BLaER1 treated with 17β-estradiol and CSF1 and Interleukin-3, amounts not matched to agents 10 nM and 100 nM (cell line): ENCODE measurements around the gene SFRP2.

Experiments
- H3K27ac ChIP-seq, 11 experiments: shearing (Covaris generic); formaldehyde crosslinking; 2 replicates each; pipeline ENCODE4 v1.8.1; 2022
- H3K27me3 ChIP-seq, 11 experiments: shearing (Covaris generic); formaldehyde crosslinking; 2 replicates each; pipeline ENCODE4 v1.8.1; 2022
- H3K36me3 ChIP-seq, 11 experiments: shearing (Covaris generic); formaldehyde crosslinking; 2 replicates each; pipeline ENCODE4 v1.8.1; 2022
- H3K4me1 ChIP-seq, 10 experiments: shearing (Covaris generic); formaldehyde crosslinking; 2 replicates each; pipeline ENCODE4 v1.8.1; 2022
- H3K4me2 ChIP-seq, 11 experiments: shearing (Covaris generic); formaldehyde crosslinking; 2 replicates each; pipeline ENCODE4 v1.8.1; 2022
- H3K4me3 ChIP-seq, 10 experiments: shearing (Covaris generic); formaldehyde crosslinking; 2 replicates each; pipeline ENCODE4 v1.8.1; 2022
- H3K9ac ChIP-seq, 11 experiments: shearing (Covaris generic); formaldehyde crosslinking; 2 replicates each; pipeline ENCODE4 v1.8.1; 2022
- H3K9me3 ChIP-seq, 11 experiments: shearing (Covaris generic); formaldehyde crosslinking; replicated peaks in 1 of 11; 2 replicates each; pipeline ENCODE4 v1.8.1; 2022
- H4K20me1 ChIP-seq, 11 experiments: shearing (Covaris generic); formaldehyde crosslinking; 2 replicates each; pipeline ENCODE4 v1.8.1; 2022
- Cebpa-rat ChIP-seq, 11 experiments: shearing (Covaris generic); IDR thresholded peaks; 2 replicates each; pipeline ENCODE4 v1.8.1; 2022

SFRP2 gene

GRCh38 chr4:153766758-153767157 lies 22.1 kb downstream of the SFRP2 start:
- H3K9me3 ChIP-seq: peaks cover 0 to 14% (median 10%) of the 10 kb centered on the region in 11 experiments; a peak in 8 of 22 replicates
- H3K9ac ChIP-seq: no peak overlapping the region
- peaks cover 0 to 14% (median 0%) of the 10 kb centered on the region in 10 experiments; a peak in 6 of 20 replicates for H3K4me1 ChIP-seq
- H3K27ac ChIP-seq: no peak overlapping the region
- H3K4me2 ChIP-seq: no peak overlapping the region
- TF ChIP-seq Cebpa-rat (IDR thresholded peaks at IDR 0.05): no peak
- peaks cover 0 to 5% (median under 1%) of the 10 kb centered on the region in 11 experiments; a peak in 6 of 22 replicates for H3K27me3 ChIP-seq
- no peaks in the 10 kb centered on the region for H3K36me3 ChIP-seq
- no peaks in the 10 kb centered on the region for H4K20me1 ChIP-seq
- H3K4me3 ChIP-seq: no peak overlapping the region

- Histone ChIP-seq H3K27ac (no peak overlapping the region), H3K4me2 (no peak overlapping the region), H3K9me3 (peaks cover 0 to 15% (median 10%) of the 10 kb centered on the region in 11 experiments; a peak in 8 of 22 replicates), H4K20me1 (no peaks in the 10 kb centered on the region), H3K4me3 (no peak overlapping the region), H3K4me1 (peaks cover 0 to 6% (median 0%) of the 10 kb centered on the region in 10 experiments; a peak in 6 of 20 replicates), H3K36me3 (no peaks in the 10 kb centered on the region), H3K9ac (no peak overlapping the region), H3K27me3 (peaks cover 0 to 14% (median 9%) of the 10 kb centered on the region in 11 experiments; a peak in 19 of 22 replicates)
- no peak for TF ChIP-seq Cebpa-rat (IDR thresholded peaks at IDR 0.05)
Measured at GRCh38 chr4:153765894-153766293, 23.0 kb downstream of the SFRP2 start.

GRCh38 chr4:153764601-153765368 lies 24.1 kb downstream of the SFRP2 start:
- peaks cover 0 to 17% (median 9%) of the 10 kb centered on the region in 11 experiments; a peak in 11 of 22 replicates for H3K9me3 ChIP-seq
- H3K4me2 ChIP-seq: no peak overlapping the region
- no peak overlapping the region for H3K27ac ChIP-seq
- H3K4me1 ChIP-seq: no peaks in the 10 kb centered on the region
- H3K36me3 ChIP-seq: no peaks in the 10 kb centered on the region
- peaks cover 10 to 25% (median 20%) of the 10 kb centered on the region in 11 experiments for H3K27me3 ChIP-seq
- no peak overlapping the region for H3K9ac ChIP-seq
- no peak overlapping the region for H3K4me3 ChIP-seq
- no peak for TF ChIP-seq Cebpa-rat (IDR thresholded peaks at IDR 0.05)
- H4K20me1 ChIP-seq: no peaks in the 10 kb centered on the region

- H3K4me2 ChIP-seq: no peak overlapping the region
- no peak for TF ChIP-seq Cebpa-rat (IDR thresholded peaks at IDR 0.05)
- peaks cover 0 to 23% (median 11%) of the 10 kb centered on the region in 11 experiments; a peak in 11 of 22 replicates for H3K9me3 ChIP-seq
- H3K36me3 ChIP-seq: no peaks in the 10 kb centered on the region
- H3K9ac ChIP-seq: no peak overlapping the region
- H3K27me3 ChIP-seq: peaks cover 24 to 39% (median 34%) of the 10 kb centered on the region in 11 experiments
- no peak overlapping the region for H3K4me3 ChIP-seq
- no peak overlapping the region for H3K27ac ChIP-seq
- peaks cover 0 to 3% (median 0%) of the 10 kb centered on the region in 10 experiments; a peak in 3 of 20 replicates for H3K4me1 ChIP-seq
- no peaks in the 10 kb centered on the region for H4K20me1 ChIP-seq
Measured at GRCh38 chr4:153763404-153763803, 25.5 kb downstream of the SFRP2 start.

GRCh38 chr4:153759407-153760316 lies 29.2 kb downstream of the SFRP2 start, which contains the start of gene RNF175:
TSS of gene RNF175 (minus strand) at chr4:153760024. CDS start at chr4:153759862, 162 bp downstream.
- Histone ChIP-seq H3K4me3 (peak within 1 kb of the TSS; percentile 55 to 73 (median 63)), H4K20me1 (no peaks in the 10 kb centered on the region), H3K9me3 (peaks cover 0 to 21% (median 13%) of the 10 kb centered on the region in 11 experiments; a peak in 18 of 22 replicates), H3K27me3 (peaks cover 29 to 47% (median 40%) of the 10 kb centered on the region in 11 experiments), H3K4me2 (peak within 1 kb of the TSS; percentile 67 to 86 (median 79)), H3K36me3 (no peaks in the 10 kb centered on the region), H3K4me1 (peaks cover 0 to 26% (median 11%) of the 10 kb centered on the region in 10 experiments; a peak in 16 of 20 replicates), H3K27ac (peak within 1 kb of the TSS in 7 of 11 experiments; percentile 18 to 42 (median 33); a peak in 10 of 22 replicates), H3K9ac (peak within 1 kb of the TSS; percentile 54 to 73 (median 68); a peak in 20 of 22 replicates)
- no peak for TF ChIP-seq Cebpa-rat (IDR thresholded peaks at IDR 0.05)

- no peak for TF ChIP-seq Cebpa-rat (IDR thresholded peaks at IDR 0.05)
- H3K4me3 ChIP-seq: peak overlapping the region; percentile 55 to 73 (median 63)
- H4K20me1 ChIP-seq: no peaks in the 10 kb centered on the region
- H3K36me3 ChIP-seq: no peaks in the 10 kb centered on the region
- H3K9ac ChIP-seq: peak overlapping the region in 9 of 11 experiments; percentile 54 to 73 (median 68); a peak in 13 of 22 replicates
- H3K9me3 ChIP-seq: peaks cover 0 to 28% (median 20%) of the 10 kb centered on the region in 11 experiments; a peak in 18 of 22 replicates
- no peak overlapping the region for H3K27ac ChIP-seq
- peak overlapping the region; percentile 67 to 86 (median 79) for H3K4me2 ChIP-seq
- peaks cover 0 to 26% (median 11%) of the 10 kb centered on the region in 10 experiments; a peak in 16 of 20 replicates for H3K4me1 ChIP-seq
- H3K27me3 ChIP-seq: peaks cover 29 to 47% (median 40%) of the 10 kb centered on the region in 11 experiments
Measured at GRCh38 chr4:153758688-153759406, 30.0 kb downstream of the SFRP2 start.

GRCh38 chr4:153758136-153758535 lies 30.7 kb downstream of the SFRP2 start:
- H3K9ac ChIP-seq: no peak overlapping the region
- TF ChIP-seq Cebpa-rat (IDR thresholded peaks at IDR 0.05): no peak
- H3K27me3 ChIP-seq: peaks cover 29 to 47% (median 40%) of the 10 kb centered on the region in 11 experiments
- H3K9me3 ChIP-seq: peaks cover 0 to 28% (median 20%) of the 10 kb centered on the region in 11 experiments; a peak in 18 of 22 replicates
- peaks cover 0 to 26% (median 11%) of the 10 kb centered on the region in 10 experiments; a peak in 16 of 20 replicates for H3K4me1 ChIP-seq
- peak overlapping the region in 6 of 11 experiments; percentile 9 to 83 (median 69); a peak in 7 of 22 replicates for H3K4me2 ChIP-seq
- H4K20me1 ChIP-seq: no peaks in the 10 kb centered on the region
- no peaks in the 10 kb centered on the region for H3K36me3 ChIP-seq
- H3K4me3 ChIP-seq: no peak overlapping the region
- no peak overlapping the region for H3K27ac ChIP-seq

- no peaks in the 10 kb centered on the region for H4K20me1 ChIP-seq
- peaks cover 29 to 47% (median 40%) of the 10 kb centered on the region in 11 experiments for H3K27me3 ChIP-seq
- no peak overlapping the region for H3K4me3 ChIP-seq
- H3K36me3 ChIP-seq: no peaks in the 10 kb centered on the region
- peak overlapping the region in 7 of 11 experiments; percentile 9 to 59 (median 37); a peak in 11 of 22 replicates for H3K4me2 ChIP-seq
- H3K9me3 ChIP-seq: peaks cover 0 to 28% (median 20%) of the 10 kb centered on the region in 11 experiments; a peak in 18 of 22 replicates
- no peak overlapping the region for H3K9ac ChIP-seq
- no peak overlapping the region for H3K27ac ChIP-seq
- peaks cover 0 to 26% (median 11%) of the 10 kb centered on the region in 10 experiments; a peak in 16 of 20 replicates for H3K4me1 ChIP-seq
- TF ChIP-seq Cebpa-rat (IDR thresholded peaks at IDR 0.05): no peak
Measured at GRCh38 chr4:153757407-153757806, 31.5 kb downstream of the SFRP2 start.
